Osteocyte (in vitro differentiated cells): ENCODE measurements around the gene RBM38. TPM values are rescaled to one million over a fixed set of nuclear protein-coding genes. Genes with fewer than 3 reads are reported as not detected.
A peak's percentile ranks its signal among the peaks of the same experiment; 100 is the strongest.

ENCODE experiments used
- DNase-seq: peaks from one replicate; pipeline ENCODE4 v3.0.0; 2021; ENCODE audit warnings: mixed read lengths; ENCODE audit not compliant: unreplicated experiment; ENCODE audit errors: extremely low spot score
- H3K27ac Mint-ChIP-seq: one replicate; pipeline ENCODE4 v1.8.0; 2021; ENCODE audit warnings: mild to moderate bottlenecking, mixed read lengths; ENCODE audit not compliant: unreplicated experiment
- H3K27me3 Mint-ChIP-seq: one replicate; pipeline ENCODE4 v1.8.0; 2021; ENCODE audit warnings: mixed read lengths; ENCODE audit not compliant: unreplicated experiment
- H3K36me3 Mint-ChIP-seq: one replicate; pipeline ENCODE4 v1.8.0; 2021; ENCODE audit warnings: mixed read lengths; ENCODE audit not compliant: unreplicated experiment
- H3K4me1 Mint-ChIP-seq: one replicate; pipeline ENCODE4 v1.8.0; 2021; ENCODE audit warnings: mixed read lengths; ENCODE audit not compliant: unreplicated experiment
- H3K4me3 Mint-ChIP-seq: one replicate; pipeline ENCODE4 v1.8.0; 2021; ENCODE audit warnings: mild to moderate bottlenecking, moderate library complexity, mixed read lengths; ENCODE audit not compliant: unreplicated experiment
- H3K9me3 Mint-ChIP-seq: one replicate; pipeline ENCODE4 v1.8.0; 2021; ENCODE audit warnings: mixed read lengths; ENCODE audit not compliant: unreplicated experiment
- total RNA-seq: library from RNA; stranded (reverse); gene quantifications from 2 replicates; pipeline ENCODE4 v1.2.1, GENCODE V29; 2021
- TF ChIP-seq, protein P1 (sequence below): fragments of 200-600 bp; sonication (generic); IDR thresholded peaks from 2 replicates; pipeline ENCODE4 v1.5.0; 2021; ENCODE audit warnings: antibody characterized with exemption, mild to moderate bottlenecking, moderate library complexity

Gene RBM38
- total RNA-seq, 1 donor from 2014 or later, result 18.8 TPM

DNA sequence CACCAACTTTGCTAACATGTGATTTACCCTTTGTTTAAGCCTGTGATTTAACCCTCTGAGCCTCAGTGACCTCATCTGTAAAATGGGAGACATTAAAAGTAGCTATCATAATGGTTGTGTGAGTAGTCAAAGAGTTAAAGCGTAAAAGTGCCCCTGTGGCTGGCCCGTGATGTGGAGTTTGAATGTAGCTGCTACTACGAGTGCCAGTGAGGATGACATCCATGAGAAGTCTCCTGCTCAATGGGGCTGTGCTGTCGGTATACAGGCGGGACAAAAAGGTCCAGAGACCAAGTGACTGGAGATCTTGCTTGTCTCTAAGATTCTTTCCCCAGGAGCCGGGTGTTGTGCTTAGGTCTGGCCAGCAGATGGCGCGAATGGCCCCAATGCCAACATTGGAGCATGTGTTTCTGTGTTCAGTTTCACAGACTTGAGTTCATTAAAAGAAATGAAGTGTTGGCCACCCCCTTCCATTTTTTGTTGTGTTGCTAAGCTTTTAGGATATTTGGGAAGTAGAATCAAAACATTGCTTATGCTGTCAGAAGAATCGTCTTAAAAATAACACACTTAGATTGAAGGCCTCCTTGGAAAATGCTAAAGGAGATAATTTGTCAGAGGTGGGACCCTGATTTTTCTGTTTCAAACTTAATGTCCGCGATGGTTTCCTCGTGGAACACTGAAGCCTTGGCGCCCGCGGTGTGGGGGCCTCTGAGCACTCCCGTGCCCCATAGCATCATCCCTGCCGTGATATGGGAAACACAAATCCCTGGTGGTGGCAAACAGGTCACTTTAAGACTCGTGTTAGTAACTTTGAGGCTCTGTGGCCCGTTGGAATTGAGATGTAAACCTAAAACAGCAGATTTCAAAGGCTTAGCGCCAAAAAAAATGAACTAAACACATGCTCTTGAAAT, 9.3 kb upstream of the RBM38 start:
- H3K36me3 Mint-ChIP-seq, result peaks cover 10% of the 10 kb centered on the region
- H3K4me1 Mint-ChIP-seq, result no peaks in the 10 kb centered on the region
- TF ChIP-seq, protein P1, sequence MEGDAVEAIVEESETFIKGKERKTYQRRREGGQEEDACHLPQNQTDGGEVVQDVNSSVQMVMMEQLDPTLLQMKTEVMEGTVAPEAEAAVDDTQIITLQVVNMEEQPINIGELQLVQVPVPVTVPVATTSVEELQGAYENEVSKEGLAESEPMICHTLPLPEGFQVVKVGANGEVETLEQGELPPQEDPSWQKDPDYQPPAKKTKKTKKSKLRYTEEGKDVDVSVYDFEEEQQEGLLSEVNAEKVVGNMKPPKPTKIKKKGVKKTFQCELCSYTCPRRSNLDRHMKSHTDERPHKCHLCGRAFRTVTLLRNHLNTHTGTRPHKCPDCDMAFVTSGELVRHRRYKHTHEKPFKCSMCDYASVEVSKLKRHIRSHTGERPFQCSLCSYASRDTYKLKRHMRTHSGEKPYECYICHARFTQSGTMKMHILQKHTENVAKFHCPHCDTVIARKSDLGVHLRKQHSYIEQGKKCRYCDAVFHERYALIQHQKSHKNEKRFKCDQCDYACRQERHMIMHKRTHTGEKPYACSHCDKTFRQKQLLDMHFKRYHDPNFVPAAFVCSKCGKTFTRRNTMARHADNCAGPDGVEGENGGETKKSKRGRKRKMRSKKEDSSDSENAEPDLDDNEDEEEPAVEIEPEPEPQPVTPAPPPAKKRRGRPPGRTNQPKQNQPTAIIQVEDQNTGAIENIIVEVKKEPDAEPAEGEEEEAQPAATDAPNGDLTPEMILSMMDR, result peak; percentile 93
- no peaks in the 10 kb centered on the region for H3K27me3 Mint-ChIP-seq
- no peak overlapping the region for H3K27ac Mint-ChIP-seq
- peak; percentile 92 for DNase-seq
- no peak overlapping the region for H3K4me3 Mint-ChIP-seq
- no peaks in the 10 kb centered on the region for H3K9me3 Mint-ChIP-seq

- TF ChIP-seq, protein P1, result no peak
- Mint-ChIP-seq H3K9me3 (no peaks in the 10 kb centered on the region), H3K4me1 (no peaks in the 10 kb centered on the region), H3K27me3 (no peaks in the 10 kb centered on the region), H3K36me3 (peaks cover 6% of the 10 kb centered on the region), H3K27ac (no peak overlapping the region), H3K4me3 (no peak overlapping the region)
- DNase-seq, result no peak
These were observed 8.7 kb upstream of the RBM38 start for GRCh38 chr20:57382516-57382915.

GRCh38 chr20:57383447-57384347, 7.5 kb upstream of the RBM38 start:
- Mint-ChIP-seq H3K27me3 (no peaks in the 10 kb centered on the region), H3K9me3 (no peaks in the 10 kb centered on the region), H3K36me3 (no peaks in the 10 kb centered on the region), H3K4me3 (no peak overlapping the region), H3K4me1 (no peaks in the 10 kb centered on the region), H3K27ac (no peak overlapping the region)
- TF ChIP-seq, protein P1, result no peak
- no peak for DNase-seq

DNA sequence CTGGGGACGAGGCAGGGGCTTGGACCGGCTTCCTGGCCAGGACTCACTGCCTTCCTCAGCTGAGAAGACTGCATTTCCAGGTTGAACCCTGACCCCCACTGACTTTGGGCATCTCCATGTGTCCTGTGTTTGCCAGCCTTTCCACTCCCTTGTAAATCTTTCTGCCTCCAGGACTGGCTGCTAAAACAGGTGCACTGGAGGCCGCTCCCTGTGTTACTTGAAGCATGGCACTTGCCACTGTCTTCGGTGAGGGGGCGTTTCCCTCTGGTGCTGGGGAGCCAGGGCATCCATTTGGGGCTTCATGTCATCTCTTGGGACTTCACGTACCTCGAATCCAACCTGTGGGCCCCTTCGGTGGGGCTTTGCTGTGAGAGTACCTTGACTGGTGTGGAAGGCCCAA, 6.7 kb upstream of the RBM38 start:
- Mint-ChIP-seq H3K27ac (no peak overlapping the region), H3K4me3 (no peak overlapping the region), H3K36me3 (no peaks in the 10 kb centered on the region), H3K9me3 (no peaks in the 10 kb centered on the region), H3K4me1 (peaks cover under 1% of the 10 kb centered on the region), H3K27me3 (no peaks in the 10 kb centered on the region)
- no peak for DNase-seq
- TF ChIP-seq, protein P1, result no peak
